ENCODE data around the gene CTSV.

DNA sequence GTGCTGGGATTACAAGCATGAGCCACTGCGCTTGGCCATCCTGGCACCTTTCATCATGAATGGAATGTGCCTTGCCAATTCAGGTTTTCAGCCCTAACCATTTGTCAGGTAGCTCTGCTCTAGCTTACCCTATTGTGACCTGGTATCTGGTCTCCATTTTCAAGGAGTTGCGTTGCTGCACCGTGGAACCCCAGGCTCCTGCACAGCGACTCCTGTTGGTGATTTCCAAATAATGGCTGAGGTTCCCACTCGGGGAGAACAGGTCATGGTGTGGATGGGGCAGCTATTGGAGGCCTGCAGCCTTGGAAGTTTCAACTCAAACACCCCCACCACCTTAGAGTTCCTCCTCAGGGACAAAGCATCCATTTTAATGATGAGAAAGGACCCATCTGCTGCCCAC lies 18.7 kb upstream of the CTSV start:
- TF ChIP-seq, protein P1, sequence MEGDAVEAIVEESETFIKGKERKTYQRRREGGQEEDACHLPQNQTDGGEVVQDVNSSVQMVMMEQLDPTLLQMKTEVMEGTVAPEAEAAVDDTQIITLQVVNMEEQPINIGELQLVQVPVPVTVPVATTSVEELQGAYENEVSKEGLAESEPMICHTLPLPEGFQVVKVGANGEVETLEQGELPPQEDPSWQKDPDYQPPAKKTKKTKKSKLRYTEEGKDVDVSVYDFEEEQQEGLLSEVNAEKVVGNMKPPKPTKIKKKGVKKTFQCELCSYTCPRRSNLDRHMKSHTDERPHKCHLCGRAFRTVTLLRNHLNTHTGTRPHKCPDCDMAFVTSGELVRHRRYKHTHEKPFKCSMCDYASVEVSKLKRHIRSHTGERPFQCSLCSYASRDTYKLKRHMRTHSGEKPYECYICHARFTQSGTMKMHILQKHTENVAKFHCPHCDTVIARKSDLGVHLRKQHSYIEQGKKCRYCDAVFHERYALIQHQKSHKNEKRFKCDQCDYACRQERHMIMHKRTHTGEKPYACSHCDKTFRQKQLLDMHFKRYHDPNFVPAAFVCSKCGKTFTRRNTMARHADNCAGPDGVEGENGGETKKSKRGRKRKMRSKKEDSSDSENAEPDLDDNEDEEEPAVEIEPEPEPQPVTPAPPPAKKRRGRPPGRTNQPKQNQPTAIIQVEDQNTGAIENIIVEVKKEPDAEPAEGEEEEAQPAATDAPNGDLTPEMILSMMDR (IDR thresholded peaks at IDR 0.05): no peak
- no peak for TF ChIP-seq POLR2A (IDR thresholded peaks at IDR 0.05)
